GM23338 (cell line): ENCODE results near the gene TNIP2.

ENCODE experiments used
- POLR2AphosphoS5 ChIP-seq: IDR thresholded peaks from 2 replicates; pipeline ENCODE4 v1.6.1; 2016; ENCODE audit warnings: antibody characterized with exemption, low read depth
- TF ChIP-seq, protein P1 (sequence below), 2 experiments: fragments of 200-600 bp in 1 of 2; sonication (generic) in 1 of 2; conservative IDR thresholded peaks; 2 replicates each; pipeline versions ENCODE4 v1.5.1 to v1.6.1; 2016 to 2017; ENCODE audit warnings: antibody characterized with exemption in 2 of 2, low read depth in 2 of 2, mild to moderate bottlenecking in 2 of 2, moderate library complexity in 1 of 2
- TF ChIP-seq, protein P2 (sequence below): IDR thresholded peaks from one replicate; pipeline ENCODE4 v1.6.1; 2018; ENCODE audit warnings: antibody characterized with exemption; ENCODE audit not compliant: unreplicated experiment

DNA sequence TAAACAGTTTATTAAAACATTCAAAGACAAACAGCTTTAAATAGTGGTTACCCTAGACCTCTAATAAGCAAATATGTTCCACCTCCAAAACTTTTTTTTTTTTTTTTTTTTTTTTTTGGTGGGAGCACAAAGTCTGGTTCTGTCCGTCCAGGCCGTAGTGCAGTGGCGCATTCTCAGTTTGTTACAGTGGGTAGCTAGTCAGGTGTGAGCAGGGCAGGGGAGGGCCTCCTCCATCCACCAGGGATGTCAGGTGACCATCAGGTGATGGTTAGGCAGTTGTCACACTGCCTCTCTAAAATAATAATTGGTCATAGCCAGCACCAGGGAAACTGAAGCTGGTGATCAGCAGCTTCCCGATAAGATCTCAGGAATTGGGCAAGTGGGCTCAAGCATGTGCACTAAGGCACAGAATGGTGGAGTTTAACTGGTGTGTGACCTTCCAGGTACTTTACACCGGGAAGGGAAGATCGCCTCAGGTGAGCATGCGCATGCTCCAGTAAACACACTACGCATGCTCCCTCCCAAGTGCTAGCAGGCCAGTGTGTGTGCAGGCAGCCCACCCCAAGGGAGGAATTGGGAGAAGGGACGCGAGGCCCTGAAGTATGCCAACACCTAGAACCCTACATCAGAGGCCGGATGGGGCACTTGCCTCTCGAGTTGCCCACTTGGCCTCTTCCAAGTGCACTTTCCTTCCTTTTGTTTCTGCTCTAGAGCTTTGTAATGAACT, 27.2 kb downstream of the TNIP2 start:
- TF ChIP-seq, protein P1, sequence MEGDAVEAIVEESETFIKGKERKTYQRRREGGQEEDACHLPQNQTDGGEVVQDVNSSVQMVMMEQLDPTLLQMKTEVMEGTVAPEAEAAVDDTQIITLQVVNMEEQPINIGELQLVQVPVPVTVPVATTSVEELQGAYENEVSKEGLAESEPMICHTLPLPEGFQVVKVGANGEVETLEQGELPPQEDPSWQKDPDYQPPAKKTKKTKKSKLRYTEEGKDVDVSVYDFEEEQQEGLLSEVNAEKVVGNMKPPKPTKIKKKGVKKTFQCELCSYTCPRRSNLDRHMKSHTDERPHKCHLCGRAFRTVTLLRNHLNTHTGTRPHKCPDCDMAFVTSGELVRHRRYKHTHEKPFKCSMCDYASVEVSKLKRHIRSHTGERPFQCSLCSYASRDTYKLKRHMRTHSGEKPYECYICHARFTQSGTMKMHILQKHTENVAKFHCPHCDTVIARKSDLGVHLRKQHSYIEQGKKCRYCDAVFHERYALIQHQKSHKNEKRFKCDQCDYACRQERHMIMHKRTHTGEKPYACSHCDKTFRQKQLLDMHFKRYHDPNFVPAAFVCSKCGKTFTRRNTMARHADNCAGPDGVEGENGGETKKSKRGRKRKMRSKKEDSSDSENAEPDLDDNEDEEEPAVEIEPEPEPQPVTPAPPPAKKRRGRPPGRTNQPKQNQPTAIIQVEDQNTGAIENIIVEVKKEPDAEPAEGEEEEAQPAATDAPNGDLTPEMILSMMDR (conservative IDR thresholded peaks at IDR 0.05; ENCODE audit: low read depth in 2 of 2) = no peak
- TF ChIP-seq, protein P2, sequence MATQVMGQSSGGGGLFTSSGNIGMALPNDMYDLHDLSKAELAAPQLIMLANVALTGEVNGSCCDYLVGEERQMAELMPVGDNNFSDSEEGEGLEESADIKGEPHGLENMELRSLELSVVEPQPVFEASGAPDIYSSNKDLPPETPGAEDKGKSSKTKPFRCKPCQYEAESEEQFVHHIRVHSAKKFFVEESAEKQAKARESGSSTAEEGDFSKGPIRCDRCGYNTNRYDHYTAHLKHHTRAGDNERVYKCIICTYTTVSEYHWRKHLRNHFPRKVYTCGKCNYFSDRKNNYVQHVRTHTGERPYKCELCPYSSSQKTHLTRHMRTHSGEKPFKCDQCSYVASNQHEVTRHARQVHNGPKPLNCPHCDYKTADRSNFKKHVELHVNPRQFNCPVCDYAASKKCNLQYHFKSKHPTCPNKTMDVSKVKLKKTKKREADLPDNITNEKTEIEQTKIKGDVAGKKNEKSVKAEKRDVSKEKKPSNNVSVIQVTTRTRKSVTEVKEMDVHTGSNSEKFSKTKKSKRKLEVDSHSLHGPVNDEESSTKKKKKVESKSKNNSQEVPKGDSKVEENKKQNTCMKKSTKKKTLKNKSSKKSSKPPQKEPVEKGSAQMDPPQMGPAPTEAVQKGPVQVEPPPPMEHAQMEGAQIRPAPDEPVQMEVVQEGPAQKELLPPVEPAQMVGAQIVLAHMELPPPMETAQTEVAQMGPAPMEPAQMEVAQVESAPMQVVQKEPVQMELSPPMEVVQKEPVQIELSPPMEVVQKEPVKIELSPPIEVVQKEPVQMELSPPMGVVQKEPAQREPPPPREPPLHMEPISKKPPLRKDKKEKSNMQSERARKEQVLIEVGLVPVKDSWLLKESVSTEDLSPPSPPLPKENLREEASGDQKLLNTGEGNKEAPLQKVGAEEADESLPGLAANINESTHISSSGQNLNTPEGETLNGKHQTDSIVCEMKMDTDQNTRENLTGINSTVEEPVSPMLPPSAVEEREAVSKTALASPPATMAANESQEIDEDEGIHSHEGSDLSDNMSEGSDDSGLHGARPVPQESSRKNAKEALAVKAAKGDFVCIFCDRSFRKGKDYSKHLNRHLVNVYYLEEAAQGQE = no peak
- TF ChIP-seq POLR2AphosphoS5 = no peak
